Thyroid gland (tissue), 4 donors: ENCODE measurements around the gene PGF. TPM values are rescaled to one million over a fixed set of nuclear protein-coding genes. Genes with fewer than 3 reads are reported as not detected.

Experiments used
- DNase-seq, 2 donors: peaks; one replicate each; pipeline ENCODE4 v3.0.0-alpha.2; 2019
- H3K27ac ChIP-seq, 3 donors: fragments of 200-600 bp; sonication (generic); 1 replicate in 2 of 3; 2 replicates in 1 of 3; pipeline ENCODE4 v1.5.1; 2016 to 2019; ENCODE audit warnings: mild to moderate bottlenecking in 1 of 3, moderate library complexity in 1 of 3
- H3K27me3 ChIP-seq: fragments of 200-600 bp; sonication (generic); one replicate; pipeline ENCODE4 v1.5.1; 2019
- H3K36me3 ChIP-seq, 2 donors: fragments of 200-600 bp; sonication (generic); one replicate each; pipeline ENCODE4 v1.5.1; 2016 to 2019
- H3K4me1 ChIP-seq, 2 donors: fragments of 200-600 bp; sonication (generic); one replicate each; pipeline ENCODE4 v1.5.1; 2017 to 2019
- H3K4me3 ChIP-seq, 3 donors: fragments of 200-600 bp; sonication (generic); replicated peaks in 1 of 3; 1 replicate in 2 of 3; 2 replicates in 1 of 3; pipeline ENCODE4 v1.5.1; 2016; ENCODE audit warnings: mild to moderate bottlenecking in 1 of 3
- H3K9me3 ChIP-seq: fragments of 200-600 bp; sonication (generic); one replicate; pipeline ENCODE4 v1.5.1; 2017
- CTCF ChIP-seq, 6 experiments: fragments of 200-600 bp in 3 of 6; fragments of 450-650 bp in 3 of 6; sonication (generic) in 3 of 6; IDR thresholded peaks; one replicate each; pipeline ENCODE4 v1.5.1; 2016 to 2019; ENCODE audit warnings: antibody characterized with exemption in 6 of 6, mild to moderate bottlenecking in 2 of 6, inconsistent platforms in 1 of 6, moderate library complexity in 1 of 6
- POLR2A ChIP-seq, 2 donors: fragments of 450-650 bp; IDR thresholded peaks; one replicate each; pipeline ENCODE4 v1.6.1; 2017; ENCODE audit warnings: antibody characterized with exemption in 2 of 2, mild to moderate bottlenecking in 2 of 2, moderate library complexity in 1 of 2
- WGBS, 2 donors: methylation state at CpG; one replicate each; pipeline ENCODE4 v1.1.5; 2017; 5-methylcytosine and 5-hydroxymethylcytosine counted together
- intact Hi-C: fragments of 100-400 bp; cut with DNase I; formaldehyde crosslinking; loops from one replicate; pipeline ENCODE4 v1.15.1; 2023
- total RNA-seq, 4 donors: library from RNA; depleted of rRNA; stranded (reverse); fragments of >200 nt; gene quantifications; one replicate each; pipeline ENCODE4 v1.2.3, GENCODE V29; 2016

Gene PGF
- total RNA-seq, 4 donors from 2014 or later, result 34.4 to 68.8 (median 61.0) TPM

- intact Hi-C loops, result no loop called here
- no peak for TF ChIP-seq POLR2A (IDR thresholded peaks at IDR 0.05)
- no peak overlapping the region for H3K4me3 ChIP-seq
- no peaks in the 10 kb centered on the region for H3K36me3 ChIP-seq
- H3K27ac ChIP-seq, result no peak overlapping the region
- DNase-seq, result peak; percentile 55 to 64
- 52 to 74% methylated on average over 8 to 11 of the region's 12 CpGs for WGBS, 2 donors
- no peaks in the 10 kb centered on the region for H3K9me3 ChIP-seq
- H3K4me1 ChIP-seq, result peaks cover 0 to 36% of the 10 kb centered on the region in 2 donors
- no peaks in the 10 kb centered on the region for H3K27me3 ChIP-seq
These were observed 19.8 kb upstream of the PGF start for GRCh38 chr14:74975059-74975810.

- 84 to 92% methylated on average over 11 to 15 of the region's 15 CpGs for WGBS, 2 donors
- Histone ChIP-seq H3K4me1 (peaks cover 0 to 30% of the 10 kb centered on the region in 2 donors), H3K9me3 (no peaks in the 10 kb centered on the region), H3K36me3 (no peaks in the 10 kb centered on the region), H3K27ac (no peak overlapping the region), H3K4me3 (no peak overlapping the region), H3K27me3 (no peaks in the 10 kb centered on the region)
- TF ChIP-seq POLR2A (IDR thresholded peaks at IDR 0.05), result no peak
- TF ChIP-seq CTCF (IDR thresholded peaks at IDR 0.05), result no peak
- no peak for DNase-seq
- intact Hi-C loops, result no loop called here
These were observed 19.1 kb upstream of the PGF start for GRCh38 chr14:74974364-74975058.

GRCh38 chr14:74973905-74974363 is 18.5 kb upstream of the PGF start:
- no peaks in the 10 kb centered on the region for H3K9me3 ChIP-seq
- no peak for DNase-seq
- TF ChIP-seq CTCF (IDR thresholded peaks at IDR 0.05) (no peak), POLR2A (IDR thresholded peaks at IDR 0.05) (no peak)
- no peaks in the 10 kb centered on the region for H3K27me3 ChIP-seq
- intact Hi-C loops, result no loop called here
- H3K27ac ChIP-seq, result no peak overlapping the region
- WGBS, 2 donors, result 89 to 93% methylated on average over 5 of the region's 5 CpGs
- peaks cover under 1 to 33% of the 10 kb centered on the region in 2 donors for H3K4me1 ChIP-seq
- no peaks in the 10 kb centered on the region for H3K36me3 ChIP-seq
- H3K4me3 ChIP-seq, result no peak overlapping the region

GRCh38 chr14:74973003-74973653 is 17.7 kb upstream of the PGF start:
- Histone ChIP-seq H3K4me3 (no peak overlapping the region), H3K4me1 (peaks cover 3 to 35% of the 10 kb centered on the region in 2 donors), H3K36me3 (no peaks in the 10 kb centered on the region), H3K27me3 (no peaks in the 10 kb centered on the region), H3K27ac (no peak overlapping the region), H3K9me3 (no peaks in the 10 kb centered on the region)
- no peak for TF ChIP-seq POLR2A (IDR thresholded peaks at IDR 0.05)
- TF ChIP-seq CTCF (IDR thresholded peaks at IDR 0.05), result no peak
- 68 to 90% methylated on average over 9 of the region's 15 CpGs for WGBS, 2 donors
- DNase-seq, result peak; percentile 27 to 39
- intact Hi-C loops, result no loop called here

- no peak overlapping the region for H3K4me3 ChIP-seq
- H3K9me3 ChIP-seq, result no peaks in the 10 kb centered on the region
- H3K27me3 ChIP-seq, result no peaks in the 10 kb centered on the region
- H3K36me3 ChIP-seq, result no peaks in the 10 kb centered on the region
- WGBS, 2 donors, result 13 to 35% methylated on average over 1 of the region's 1 CpG
- intact Hi-C loops, result no loop called here
- H3K4me1 ChIP-seq, result peaks cover 6 to 21% of the 10 kb centered on the region in 2 donors
- no peak for DNase-seq
- peak overlapping the region in 1 of 3 donors; percentile 9 for H3K27ac ChIP-seq
- TF ChIP-seq CTCF (IDR thresholded peaks at IDR 0.05), result no peak
- no peak for TF ChIP-seq POLR2A (IDR thresholded peaks at IDR 0.05)
These were observed 13.4 kb upstream of the PGF start for GRCh38 chr14:74968811-74969210.
